HG03280 (cell line): ENCODE results near the gene ELP2.
A peak's percentile ranks its signal among the peaks of the same experiment; 100 is the strongest.
"Not testable (repeated sequence)": the region's sequence is repeated elsewhere in the genome, so short reads cannot be mapped to it uniquely, and the experiment has no call there.

Experiments used
- ATAC-seq: cut with Tn5 transposase; IDR thresholded peaks from one replicate; pipeline ENCODE4 v1.9.1; 2021; ENCODE audit warnings: mild to moderate bottlenecking, moderate library complexity; ENCODE audit not compliant: unreplicated experiment

The ELP2 gene

GRCh38 chr18:36187193-36187825 is 57.6 kb downstream of the ELP2 start, which contains the start of gene MOCOS:
MOCOS (plus strand) TSS chr18:36187497; CDS start chr18:36187540, 43 bp downstream.
- ATAC-seq: peak; percentile 72

- ATAC-seq: no peak
These were observed 58.4 kb downstream of the ELP2 start for GRCh38 chr18:36187826-36188721.

- no peak for ATAC-seq
These were observed 59.2 kb downstream of the ELP2 start for GRCh38 chr18:36188916-36189315.

- no peak for ATAC-seq
These were observed 59.8 kb downstream of the ELP2 start for GRCh38 chr18:36189486-36189885.

- ATAC-seq: no peak
These were observed 61.6 kb downstream of the ELP2 start for GRCh38 chr18:36191286-36191685.

- no peak for ATAC-seq
These were observed 62.0 kb downstream of the ELP2 start for GRCh38 chr18:36191711-36192110.

- ATAC-seq: no peak
These were observed 65.1 kb downstream of the ELP2 start for GRCh38 chr18:36194600-36195315.

GRCh38 chr18:36195427-36196122 is 65.9 kb downstream of the ELP2 start:
- no peak for ATAC-seq

- ATAC-seq: no peak
These were observed 66.7 kb downstream of the ELP2 start for GRCh38 chr18:36196238-36196995.

- ATAC-seq: no peak
These were observed 67.9 kb downstream of the ELP2 start for GRCh38 chr18:36197511-36198166.

- no peak for ATAC-seq
These were observed 70.1 kb downstream of the ELP2 start for GRCh38 chr18:36199691-36200295.

GRCh38 chr18:36200354-36200771 is 70.7 kb downstream of the ELP2 start:
- no peak for ATAC-seq

GRCh38 chr18:36201765-36202164 is 72.1 kb downstream of the ELP2 start:
- no peak for ATAC-seq

- no peak for ATAC-seq
These were observed 73.7 kb downstream of the ELP2 start for GRCh38 chr18:36203360-36203895.

- no peak for ATAC-seq
These were observed 75.5 kb downstream of the ELP2 start for GRCh38 chr18:36205166-36205565.

GRCh38 chr18:36207303-36207702 is 77.6 kb downstream of the ELP2 start:
- no peak for ATAC-seq

GRCh38 chr18:36207969-36208368 is 78.3 kb downstream of the ELP2 start:
- not testable (repeated sequence) for ATAC-seq

- ATAC-seq: no peak
These were observed 81.9 kb downstream of the ELP2 start for GRCh38 chr18:36211612-36212065.
